NCI-H82 (cell line): ENCODE results near the gene TNK2.
"Not testable (repeated sequence)": the region's sequence is repeated elsewhere in the genome, so short reads cannot be mapped to it uniquely, and the experiment has no call there.

Experiments
- DNase-seq: peaks from one replicate; lab custom pipeline; 2025; lab: John Stamatoyannopoulos, UW

Gene TNK2

GRCh38 chr3:195870442-195870841 lies 37.9 kb downstream of the TNK2 start:
- no peak for DNase-seq

- DNase-seq: no peak
Observed at GRCh38 chr3:195869413-195870001, 38.8 kb downstream of the TNK2 start.

DNA sequence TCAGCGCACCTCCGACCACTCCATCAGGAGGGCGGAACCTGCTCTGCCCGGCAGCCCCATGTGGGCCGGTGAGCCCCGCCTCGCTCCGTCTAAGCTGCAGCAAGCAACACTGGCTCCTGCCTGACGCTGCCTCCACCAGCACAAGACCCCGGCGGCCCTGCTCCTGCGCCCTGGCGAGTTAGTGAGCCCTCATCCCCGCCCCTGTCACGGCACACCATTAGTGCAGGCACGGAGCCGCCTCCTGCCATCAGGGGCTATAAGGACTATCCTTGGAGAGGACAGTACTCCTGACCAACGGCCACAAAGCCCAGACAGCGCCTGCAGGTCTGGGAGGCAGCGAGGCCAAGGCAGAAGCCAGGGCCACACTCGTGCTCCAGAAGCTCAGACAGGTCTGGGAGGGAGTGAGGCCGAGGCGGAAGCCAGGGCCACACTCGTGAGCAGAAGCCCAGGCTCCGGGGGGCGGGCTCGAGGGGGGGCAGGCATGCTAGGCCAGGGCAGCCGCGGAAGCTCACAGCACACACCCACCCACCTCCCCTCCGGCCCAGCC lies 39.4 kb downstream of the TNK2 start:
- no peak for DNase-seq

GRCh38 chr3:195868336-195868865 lies 40.0 kb downstream of the TNK2 start:
- no peak for DNase-seq

DNA sequence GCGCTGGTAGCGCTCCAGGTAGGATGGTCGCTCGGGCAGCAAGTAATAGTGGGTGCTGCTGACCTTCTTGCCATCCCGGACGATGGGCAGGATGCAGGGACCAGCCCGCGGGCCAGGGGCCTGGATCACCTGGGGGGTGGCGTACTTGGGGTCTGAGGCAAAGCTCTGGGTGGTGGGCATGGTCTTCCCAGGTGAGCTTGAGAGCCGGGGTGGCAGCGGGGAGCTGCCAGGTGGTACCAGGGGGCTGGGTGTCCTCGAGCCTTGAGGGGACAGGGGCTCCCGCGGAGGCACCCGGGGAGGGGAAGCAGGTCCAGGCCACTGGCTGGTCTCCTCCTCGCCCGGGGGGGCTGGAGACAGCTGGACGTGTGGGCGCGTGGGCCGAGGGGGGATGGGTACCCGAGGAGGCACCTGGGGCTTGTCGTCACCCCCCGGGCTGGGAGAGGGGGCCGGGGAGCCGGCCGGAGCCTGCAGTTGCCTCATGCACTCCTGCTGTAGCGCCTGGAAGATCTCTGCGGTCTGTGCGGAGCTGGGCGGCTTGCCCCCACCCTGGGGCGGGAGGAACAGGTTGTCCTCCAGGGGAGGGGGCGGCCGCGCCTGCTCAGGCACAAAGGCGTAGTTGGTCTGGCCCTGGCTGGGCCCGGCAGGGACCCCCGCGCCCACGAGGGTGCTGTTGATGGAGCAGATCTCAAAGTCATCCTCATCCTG lies 40.6 kb downstream of the TNK2 start:
- no peak for DNase-seq

- DNase-seq: no peak
Observed at GRCh38 chr3:195866686-195867511, 41.5 kb downstream of the TNK2 start.

GRCh38 chr3:195865752-195866151 lies 42.6 kb downstream of the TNK2 start:
- DNase-seq: no peak

DNA sequence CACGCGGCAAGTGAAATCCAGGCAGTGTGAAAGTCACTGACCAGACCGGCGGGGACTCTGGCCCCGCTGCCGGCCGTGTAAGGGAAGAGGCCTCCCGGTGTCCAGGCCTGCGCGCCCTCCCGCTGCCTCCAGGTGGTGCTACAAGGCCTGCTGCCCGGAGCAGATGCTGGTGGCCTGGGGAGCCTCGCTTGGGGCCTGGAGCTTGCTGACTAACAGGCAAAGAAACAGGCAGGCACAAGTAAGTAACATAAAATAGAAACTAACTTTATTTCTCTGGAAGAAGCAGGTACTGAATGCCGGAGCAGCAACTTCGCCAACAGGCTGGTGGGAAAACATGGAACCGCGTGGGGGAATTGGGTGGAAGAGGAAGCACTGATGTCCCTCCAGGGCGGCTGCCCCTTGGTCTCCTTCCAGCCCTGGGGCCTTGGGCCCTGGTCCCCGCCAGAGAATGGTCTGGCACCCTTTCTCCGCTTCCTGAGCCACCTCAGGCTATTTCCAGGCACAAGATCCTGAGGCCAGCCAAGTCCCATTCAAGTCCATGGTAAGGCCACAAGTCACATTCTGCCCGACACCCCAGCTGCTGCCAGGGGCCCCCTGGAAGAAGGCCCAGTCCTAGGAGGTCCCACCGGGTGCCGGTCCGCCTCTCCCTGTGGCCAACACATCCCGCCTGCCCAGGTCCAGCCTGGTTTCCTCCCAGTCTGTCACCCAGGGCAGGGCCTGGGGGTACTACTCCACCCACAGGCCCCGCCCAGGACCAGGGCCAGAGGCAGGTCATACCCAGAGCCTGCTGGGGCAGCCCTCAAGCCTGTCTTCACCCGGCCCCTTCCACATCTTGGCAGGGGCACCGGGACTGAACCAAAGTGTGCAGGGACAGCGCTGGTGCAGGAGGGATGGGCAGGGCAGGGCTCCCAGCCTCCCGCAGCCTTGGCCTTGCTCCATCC lies 45.0 kb downstream of the TNK2 start:
- DNase-seq: peak; percentile 86

GRCh38 chr3:195862318-195862717 lies 46.0 kb downstream of the TNK2 start:
- DNase-seq: not testable (repeated sequence)

GRCh38 chr3:195860456-195860855 lies 47.9 kb downstream of the TNK2 start:
- DNase-seq: no peak

DNA sequence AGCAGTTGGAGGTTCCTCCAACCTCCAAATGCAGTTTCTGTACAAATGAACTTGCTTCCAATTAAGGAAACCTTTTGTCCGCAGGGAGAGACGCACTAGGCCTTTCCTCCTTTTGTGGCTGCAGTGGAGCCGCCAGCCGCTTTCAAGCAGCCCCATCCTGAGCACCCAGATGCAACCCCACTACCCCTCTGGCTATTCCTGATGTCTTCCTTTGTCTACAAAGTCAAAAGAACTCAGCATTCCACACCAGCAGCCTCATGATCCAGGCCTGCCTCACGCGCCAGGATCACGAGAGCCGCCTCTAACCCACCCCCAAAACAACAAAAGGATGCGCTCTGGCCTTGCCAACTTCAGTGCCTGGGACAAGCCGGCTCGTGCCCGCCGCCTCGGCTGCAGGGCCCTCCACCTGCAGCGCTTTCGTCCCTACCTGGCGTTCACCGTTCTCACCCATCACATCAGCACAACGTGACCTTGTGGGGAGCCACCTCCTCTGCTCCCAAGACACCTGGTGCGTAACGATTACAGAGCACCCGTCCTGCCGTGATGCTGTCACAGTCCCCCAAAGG lies 48.4 kb downstream of the TNK2 start:
- DNase-seq: no peak

DNA sequence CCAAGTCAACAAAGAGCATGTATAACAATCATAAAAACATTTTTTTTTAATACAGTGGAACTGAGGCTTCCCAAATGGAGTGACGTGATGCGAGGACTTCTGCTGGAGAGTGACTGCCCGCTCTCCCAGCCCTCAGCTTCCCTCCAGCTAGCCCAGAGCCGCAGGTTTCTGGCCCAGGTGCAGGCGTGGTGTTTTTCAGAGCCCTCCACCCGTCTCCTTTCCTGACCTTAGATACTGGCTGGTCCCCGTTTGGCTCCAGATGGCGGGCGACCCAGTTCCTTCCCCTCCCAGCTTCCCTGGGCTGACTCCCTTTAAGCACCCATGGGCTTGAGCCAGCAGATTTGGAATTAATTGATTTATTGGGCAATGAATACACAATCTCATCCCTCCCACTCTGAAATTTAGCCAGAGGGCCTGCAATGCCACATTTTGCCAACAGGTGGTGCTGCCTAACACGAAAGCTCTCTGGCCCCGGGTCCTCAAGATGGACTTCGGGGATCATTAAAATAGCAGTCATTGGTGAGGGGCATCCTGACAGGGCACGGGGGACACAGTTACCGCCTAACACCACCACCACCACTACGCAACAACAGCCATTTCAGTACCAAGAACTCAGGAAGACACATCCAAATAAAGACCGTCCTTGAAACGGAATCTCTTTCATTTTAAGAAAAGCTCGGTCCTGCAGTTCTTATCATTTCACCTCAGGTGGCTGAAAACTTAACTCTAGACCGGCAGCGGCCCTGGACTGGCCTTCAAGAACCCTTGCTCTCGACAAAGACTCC lies 49.1 kb downstream of the TNK2 start:
- peak; percentile 98 for DNase-seq

GRCh38 chr3:195856410-195857084 lies 51.8 kb downstream of the TNK2 start:
- DNase-seq: no peak

- DNase-seq: no peak
Observed at GRCh38 chr3:195855471-195856409, 52.6 kb downstream of the TNK2 start.

- DNase-seq: no peak
Observed at GRCh38 chr3:195854628-195855294, 53.6 kb downstream of the TNK2 start.

- DNase-seq: no peak
Observed at GRCh38 chr3:195853996-195854395, 54.4 kb downstream of the TNK2 start.

GRCh38 chr3:195853036-195853435 lies 55.3 kb downstream of the TNK2 start:
- DNase-seq: no peak
